NCI-H510A treated with DMSO at 0.1 percent for 48 hours (cell line): ENCODE data around the gene SCAANT1.

ENCODE experiments used
- DNase-seq: peaks from one replicate; lab custom pipeline; 2025; lab: John Stamatoyannopoulos, UW

SCAANT1 gene

GRCh38 chr3:63863150-63864007 is 48.8 kb downstream of the SCAANT1 start, which contains the start of the genes ATXN7 and THOC7:
Gene ATXN7 (plus strand): TSS chr3:63863867. CDS start chr3:63912599, 48,732 bp downstream.
Gene THOC7 (minus strand): TSS chr3:63863805. CDS start chr3:63863790, 15 bp downstream.
- peak; percentile 34 for DNase-seq

GRCh38 chr3:63862804-63863149 is 49.4 kb downstream of the SCAANT1 start:
- DNase-seq: no peak
